Panc1 (cell line): ENCODE data around the gene MID2. TPM values are rescaled to one million over a fixed set of nuclear protein-coding genes. Genes with fewer than 3 reads are reported as not detected.

Experiments
- ATAC-seq: fragments of 200-7000 bp; cut with Tn5 transposase; 2 replicates; pipeline ENCODE4 v1.9.1; 2020; ENCODE audit warnings: mild to moderate bottlenecking, moderate library complexity
- BruUV-seq: library from RNA; stranded (reverse); fragments of 400-500 nt; replicated peaks from 2 replicates; lab custom pipeline; 2021; lab: Mats Ljungman, UMichigan
- CTCF ChIA-PET: fragments of 300-600 bp; sonication (Branson Sonifier 250); formaldehyde crosslinking; loops from one replicate; lab custom pipeline; 2022; ENCODE audit warnings: antibody characterized with exemption; lab: Charles Lee
- POLR2A ChIA-PET: fragments of 300-600 bp; sonication (Branson Sonifier 250); formaldehyde crosslinking; loops from one replicate; lab custom pipeline; 2022; ENCODE audit warnings: antibody characterized with exemption; lab: Charles Lee
- DNase-seq: peaks from one replicate; pipeline ENCODE4 v3.0.0-alpha.2; 2010; ENCODE audit warnings: low read depth, low spot score
- H3K27ac ChIP-seq: 2 replicates; pipeline ENCODE4 v1.5.1; 2011; ENCODE audit warnings: mild to moderate bottlenecking, low read length, inconsistent platforms
- H3K27me3 ChIP-seq: fragments of 200-500 bp; sonication (Bioruptor generic); 2 replicates; pipeline ENCODE4 v1.6.0; 2014; ENCODE audit warnings: low read length, inconsistent platforms; ENCODE audit not compliant: control insufficient read depth, insufficient read depth
- H3K36me3 ChIP-seq: fragments of 200-500 bp; sonication (Bioruptor generic); 2 replicates; pipeline ENCODE4 v1.5.1; 2014; ENCODE audit warnings: inconsistent platforms, mild to moderate bottlenecking, low read length, moderate library complexity; ENCODE audit not compliant: control insufficient read depth, insufficient read depth
- H3K4me1 ChIP-seq: 2 replicates; pipeline ENCODE4 v1.5.1; 2011; ENCODE audit warnings: inconsistent platforms, mild to moderate bottlenecking, low read length, moderate library complexity; ENCODE audit not compliant: control insufficient read depth, insufficient read depth
- H3K4me3 ChIP-seq, 2 experiments: 2 replicates each; pipeline ENCODE4 v1.5.1; 2011 to 2012; ENCODE audit warnings: low read depth in 2 of 2, low read length in 2 of 2, mild to moderate bottlenecking in 2 of 2, inconsistent platforms in 1 of 2, moderate library complexity in 1 of 2
- H3K9me3 ChIP-seq: fragments of 200-500 bp; sonication (Bioruptor generic); 2 replicates; pipeline ENCODE4 v1.5.1; 2014; ENCODE audit warnings: low read depth, mild to moderate bottlenecking, inconsistent platforms, low read length, moderate library complexity; ENCODE audit not compliant: control insufficient read depth, insufficient read depth
- POLR2AphosphoS5 ChIP-seq: IDR thresholded peaks from 2 replicates; pipeline ENCODE4 v1.6.1; 2012; ENCODE audit warnings: mild to moderate bottlenecking, low read depth, low read length, moderate library complexity
- SIN3A ChIP-seq: IDR thresholded peaks from 2 replicates; pipeline ENCODE4 v1.6.1; 2012; ENCODE audit warnings: low read depth, mild to moderate bottlenecking, low read length, moderate library complexity, borderline replicate concordance; ENCODE audit not compliant: insufficient read depth
- TCF7L2 ChIP-seq: IDR thresholded peaks from 2 replicates; pipeline ENCODE4 v1.6.1; 2011; ENCODE audit warnings: mild to moderate bottlenecking, low read depth, low read length, inconsistent platforms
- in situ Hi-C: cut with HindIII; loops from 2 replicates; pipeline ENCODE4 v1.10.0; 2016; ENCODE audit warnings: low sequenced_read_pairs, low pct_unique_long_range_greater_than_20kb
- intact Hi-C: fragments of 100-400 bp; cut with micrococcal nuclease; formaldehyde crosslinking; loops from one replicate; pipeline ENCODE4 v1.10.0; 2022; ENCODE audit not compliant: unreplicated experiment
- total RNA-seq: library from RNA; stranded (reverse); gene quantifications from one replicate; pipeline ENCODE4 v1.2.1, GENCODE V29; 2021; ENCODE audit not compliant: unreplicated experiment
- TF ChIP-seq, protein P1 (sequence below), 2 experiments: IDR thresholded peaks; 2 replicates each; pipeline ENCODE4 v1.6.1; 2011 to 2012; ENCODE audit warnings: low read depth in 2 of 2, control low read depth in 1 of 2, low read length in 1 of 2, mild to moderate bottlenecking in 1 of 2, moderate library complexity in 1 of 2; ENCODE audit not compliant: insufficient read depth in 1 of 2
- TF ChIP-seq, protein P2 (sequence below): fragments of 450-650 bp; IDR thresholded peaks from 2 replicates; pipeline ENCODE4 v1.5.1; 2017; ENCODE audit warnings: mild to moderate bottlenecking

The MID2 gene
- total RNA-seq, 1 experiment from 2014 or later: 24.7 TPM

DNA sequence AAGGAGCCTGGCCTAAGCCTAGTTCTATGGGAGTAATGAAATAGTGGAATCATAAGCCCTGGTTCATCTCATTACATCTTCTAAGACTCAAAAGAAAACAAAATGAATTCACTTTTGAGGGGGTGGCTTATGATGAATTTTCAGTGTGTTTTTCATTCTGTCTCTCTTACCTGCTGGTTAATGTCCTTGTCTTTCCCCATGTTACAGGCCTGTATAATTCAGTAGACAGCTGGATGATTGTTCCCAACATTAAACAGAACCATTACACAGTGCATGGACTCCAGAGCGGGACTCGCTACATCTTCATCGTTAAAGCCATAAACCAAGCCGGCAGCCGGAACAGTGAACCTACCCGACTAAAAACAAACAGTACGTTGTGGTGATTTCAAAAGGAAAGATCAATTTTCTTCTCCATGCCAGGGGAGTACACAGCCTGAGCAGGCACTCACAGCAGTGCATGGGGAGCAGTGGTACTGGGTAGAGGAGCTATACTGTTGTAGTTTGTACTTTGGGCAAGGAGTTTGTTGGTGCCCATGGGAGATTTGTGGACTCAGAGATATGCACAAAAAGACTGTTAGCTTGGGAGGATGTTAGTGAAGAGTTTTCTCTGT lies 98.6 kb downstream of the MID2 start:
- TF ChIP-seq POLR2AphosphoS5: no peak
- TF ChIP-seq, protein P1, sequence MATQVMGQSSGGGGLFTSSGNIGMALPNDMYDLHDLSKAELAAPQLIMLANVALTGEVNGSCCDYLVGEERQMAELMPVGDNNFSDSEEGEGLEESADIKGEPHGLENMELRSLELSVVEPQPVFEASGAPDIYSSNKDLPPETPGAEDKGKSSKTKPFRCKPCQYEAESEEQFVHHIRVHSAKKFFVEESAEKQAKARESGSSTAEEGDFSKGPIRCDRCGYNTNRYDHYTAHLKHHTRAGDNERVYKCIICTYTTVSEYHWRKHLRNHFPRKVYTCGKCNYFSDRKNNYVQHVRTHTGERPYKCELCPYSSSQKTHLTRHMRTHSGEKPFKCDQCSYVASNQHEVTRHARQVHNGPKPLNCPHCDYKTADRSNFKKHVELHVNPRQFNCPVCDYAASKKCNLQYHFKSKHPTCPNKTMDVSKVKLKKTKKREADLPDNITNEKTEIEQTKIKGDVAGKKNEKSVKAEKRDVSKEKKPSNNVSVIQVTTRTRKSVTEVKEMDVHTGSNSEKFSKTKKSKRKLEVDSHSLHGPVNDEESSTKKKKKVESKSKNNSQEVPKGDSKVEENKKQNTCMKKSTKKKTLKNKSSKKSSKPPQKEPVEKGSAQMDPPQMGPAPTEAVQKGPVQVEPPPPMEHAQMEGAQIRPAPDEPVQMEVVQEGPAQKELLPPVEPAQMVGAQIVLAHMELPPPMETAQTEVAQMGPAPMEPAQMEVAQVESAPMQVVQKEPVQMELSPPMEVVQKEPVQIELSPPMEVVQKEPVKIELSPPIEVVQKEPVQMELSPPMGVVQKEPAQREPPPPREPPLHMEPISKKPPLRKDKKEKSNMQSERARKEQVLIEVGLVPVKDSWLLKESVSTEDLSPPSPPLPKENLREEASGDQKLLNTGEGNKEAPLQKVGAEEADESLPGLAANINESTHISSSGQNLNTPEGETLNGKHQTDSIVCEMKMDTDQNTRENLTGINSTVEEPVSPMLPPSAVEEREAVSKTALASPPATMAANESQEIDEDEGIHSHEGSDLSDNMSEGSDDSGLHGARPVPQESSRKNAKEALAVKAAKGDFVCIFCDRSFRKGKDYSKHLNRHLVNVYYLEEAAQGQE (IDR thresholded peaks at IDR 0.05; ENCODE audit: insufficient read depth in 1 of 2, low read depth in 2 of 2, low read length in 1 of 2): no peak
- no peak for TF ChIP-seq TCF7L2
- no peak for TF ChIP-seq SIN3A
- TF ChIP-seq, protein P2, sequence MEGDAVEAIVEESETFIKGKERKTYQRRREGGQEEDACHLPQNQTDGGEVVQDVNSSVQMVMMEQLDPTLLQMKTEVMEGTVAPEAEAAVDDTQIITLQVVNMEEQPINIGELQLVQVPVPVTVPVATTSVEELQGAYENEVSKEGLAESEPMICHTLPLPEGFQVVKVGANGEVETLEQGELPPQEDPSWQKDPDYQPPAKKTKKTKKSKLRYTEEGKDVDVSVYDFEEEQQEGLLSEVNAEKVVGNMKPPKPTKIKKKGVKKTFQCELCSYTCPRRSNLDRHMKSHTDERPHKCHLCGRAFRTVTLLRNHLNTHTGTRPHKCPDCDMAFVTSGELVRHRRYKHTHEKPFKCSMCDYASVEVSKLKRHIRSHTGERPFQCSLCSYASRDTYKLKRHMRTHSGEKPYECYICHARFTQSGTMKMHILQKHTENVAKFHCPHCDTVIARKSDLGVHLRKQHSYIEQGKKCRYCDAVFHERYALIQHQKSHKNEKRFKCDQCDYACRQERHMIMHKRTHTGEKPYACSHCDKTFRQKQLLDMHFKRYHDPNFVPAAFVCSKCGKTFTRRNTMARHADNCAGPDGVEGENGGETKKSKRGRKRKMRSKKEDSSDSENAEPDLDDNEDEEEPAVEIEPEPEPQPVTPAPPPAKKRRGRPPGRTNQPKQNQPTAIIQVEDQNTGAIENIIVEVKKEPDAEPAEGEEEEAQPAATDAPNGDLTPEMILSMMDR: no peak
- in situ Hi-C loops (no loop called here), intact Hi-C loops (no loop called here)
- ChIA-PET POLR2A (no interaction called here), CTCF (interaction anchor here (0.6 kb wide), 1 partner anchor 30 kb away, joined by 5 read pairs; no protein-coding TSS in a partner anchor)
- H3K27ac ChIP-seq: no peak overlapping the region
- no peaks in the 10 kb centered on the region for H3K9me3 ChIP-seq
- no peaks in the 10 kb centered on the region for H3K4me1 ChIP-seq
- DNase-seq: no peak
- no peaks in the 10 kb centered on the region for H3K27me3 ChIP-seq
- no peak overlapping the region for H3K4me3 ChIP-seq
- H3K36me3 ChIP-seq: no peaks in the 10 kb centered on the region
- no peak for ATAC-seq
- no TSS peak for BruUV-seq

DNA sequence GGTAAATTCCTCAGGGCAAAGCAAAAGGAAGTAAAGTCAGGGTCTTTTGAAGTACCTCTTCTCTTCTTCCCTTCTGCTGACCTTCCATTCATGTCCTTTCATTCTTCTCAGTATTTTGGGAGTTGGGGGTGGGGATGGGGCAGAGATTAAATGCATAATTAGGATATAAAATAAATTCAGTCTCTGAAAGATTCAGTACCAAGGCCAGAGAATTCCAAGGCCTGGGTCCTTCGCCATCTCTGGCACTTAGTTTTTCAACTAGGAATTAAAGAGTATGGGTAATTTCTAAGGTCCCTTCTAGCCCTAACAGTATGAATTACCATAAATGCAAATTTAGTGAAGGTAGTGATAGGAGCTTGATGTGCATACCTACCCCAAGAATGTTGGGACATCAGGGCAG lies 108.6 kb downstream of the MID2 start:
- Histone ChIP-seq H3K4me3 (no peak overlapping the region), H3K27me3 (no peaks in the 10 kb centered on the region), H3K27ac (no peak overlapping the region), H3K36me3 (no peaks in the 10 kb centered on the region), H3K4me1 (no peaks in the 10 kb centered on the region), H3K9me3 (no peaks in the 10 kb centered on the region)
- intact Hi-C loops: loop anchor here (10.0 kb wide), 1 partner anchor 141 kb away; no protein-coding TSS in a partner anchor
- in situ Hi-C loops: no loop called here
- TF ChIP-seq, protein P2: no peak
- TF ChIP-seq, protein P1 (IDR thresholded peaks at IDR 0.05; ENCODE audit: insufficient read depth in 1 of 2, low read depth in 2 of 2, low read length in 1 of 2): peak in 1 of 2 experiments; percentile 73; a peak in 2 of 4 replicates
- no TSS peak for BruUV-seq
- POLR2A ChIA-PET: no interaction called here
- ATAC-seq (no peak), DNase-seq (no peak)
- CTCF ChIA-PET: no interaction called here
